Kidney epithelial cell (primary cell): ENCODE measurements around the gene KCNIP4. TPM values are rescaled to one million over a fixed set of nuclear protein-coding genes. Genes with fewer than 3 reads are reported as not detected.
A peak's percentile ranks its signal among the peaks of the same experiment; 100 is the strongest.

Source experiments
- DNase-seq: peaks from one replicate; pipeline ENCODE4 v3.0.0-alpha.2; 2010; ENCODE audit warnings: low read depth
- H3K27me3 ChIP-seq: 2 replicates; pipeline ENCODE4 v1.6.0; 2011; ENCODE audit warnings: low read length; ENCODE audit not compliant: control insufficient read depth, insufficient read depth
- H3K36me3 ChIP-seq: 2 replicates; pipeline ENCODE4 v1.5.1; 2011; ENCODE audit warnings: low read length; ENCODE audit not compliant: control insufficient read depth, insufficient read depth
- H3K4me3 ChIP-seq: 2 replicates; pipeline ENCODE4 v1.5.1; 2011; ENCODE audit warnings: low read depth, mild to moderate bottlenecking, control low read depth, low read length
- CTCF ChIP-seq: IDR thresholded peaks from 2 replicates; pipeline ENCODE4 v1.5.1; 2011; ENCODE audit warnings: mild to moderate bottlenecking, moderate library complexity, low read length, control low read depth, inconsistent platforms; ENCODE audit not compliant: insufficient read depth, poor library complexity, severe bottlenecking
- total RNA-seq: library from RNA; depleted of rRNA; stranded (reverse); fragments of >200 nt; gene quantifications from 2 replicates; pipeline ENCODE4 v1.2.3, GENCODE V29; 2015

Gene KCNIP4
- total RNA-seq, 1 donor from 2014 or later: 5.5 TPM

DNA sequence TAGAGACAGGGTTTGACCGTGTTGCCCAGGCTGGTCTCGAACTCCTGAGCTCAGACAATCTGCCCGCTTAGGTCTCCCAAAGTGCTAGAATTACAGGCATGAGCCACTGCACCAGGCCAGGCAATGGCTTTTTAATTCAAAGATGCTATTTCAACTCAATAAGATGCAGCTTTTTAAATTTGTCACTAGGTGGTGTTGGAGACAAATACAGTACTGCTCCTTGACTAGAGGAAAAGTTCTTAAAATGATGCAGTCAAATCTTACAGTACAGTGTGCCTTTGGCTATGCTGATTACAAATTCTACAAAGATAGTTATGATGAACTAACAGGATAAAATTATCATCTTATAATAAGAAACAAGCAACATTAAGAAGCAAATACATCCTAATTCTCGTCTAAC, 441.1 kb downstream of the KCNIP4 start:
- Histone ChIP-seq H3K36me3 (no peaks in the 10 kb centered on the region), H3K27me3 (no peaks in the 10 kb centered on the region), H3K4me3 (no peak overlapping the region)
- TF ChIP-seq CTCF: peak; percentile 36
- DNase-seq: no peak

DNA sequence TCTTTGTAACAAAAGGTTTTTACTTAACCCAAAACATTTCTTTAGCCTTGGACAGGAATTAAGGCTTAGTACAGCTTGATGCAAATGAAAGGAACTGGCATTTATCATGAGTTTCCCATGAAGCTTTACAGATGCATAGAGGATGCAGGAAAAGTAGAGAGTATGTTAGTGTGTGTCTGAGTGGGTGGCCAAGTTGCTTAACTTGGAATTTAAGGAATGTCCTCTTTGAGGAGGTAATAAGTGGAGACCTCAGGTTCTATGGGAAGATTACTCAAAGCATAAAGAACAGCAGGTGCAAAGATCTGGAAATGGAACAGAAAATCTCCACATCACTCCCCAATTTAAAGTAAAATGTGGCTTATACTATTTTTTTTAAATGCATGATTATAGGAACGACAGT, 457.9 kb downstream of the KCNIP4 start:
- no peak for TF ChIP-seq CTCF
- DNase-seq: no peak
- Histone ChIP-seq H3K27me3 (no peaks in the 10 kb centered on the region), H3K4me3 (no peak overlapping the region), H3K36me3 (no peaks in the 10 kb centered on the region)

DNA sequence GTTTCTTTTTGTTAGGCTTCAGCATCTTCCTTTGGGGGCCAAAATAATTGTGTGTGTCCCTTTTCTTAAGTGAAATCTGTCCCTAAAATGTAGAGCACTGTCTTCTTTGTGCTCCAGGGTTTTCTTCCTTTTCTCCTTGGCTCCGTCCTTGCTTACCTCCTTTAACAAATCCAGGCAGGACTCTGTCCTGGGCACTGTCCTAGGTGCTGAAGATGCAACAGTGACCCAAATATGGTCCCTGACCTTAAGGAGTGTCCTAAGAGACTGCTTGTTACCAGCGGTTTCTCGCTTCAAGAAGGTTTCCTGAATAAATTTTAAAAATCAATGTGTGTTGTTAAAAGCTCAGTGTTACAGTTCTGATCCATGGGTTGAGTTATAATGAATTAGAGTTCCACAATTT, 471.8 kb downstream of the KCNIP4 start:
- no peak for TF ChIP-seq CTCF
- Histone ChIP-seq H3K4me3 (no peak overlapping the region), H3K27me3 (no peaks in the 10 kb centered on the region), H3K36me3 (no peaks in the 10 kb centered on the region)
- DNase-seq: no peak

- H3K36me3 ChIP-seq: no peaks in the 10 kb centered on the region
- TF ChIP-seq CTCF: no peak
- no peaks in the 10 kb centered on the region for H3K27me3 ChIP-seq
- no peak overlapping the region for H3K4me3 ChIP-seq
- no peak for DNase-seq
Measured at GRCh38 chr4:21474195-21474594, 474.4 kb downstream of the KCNIP4 start.

DNA sequence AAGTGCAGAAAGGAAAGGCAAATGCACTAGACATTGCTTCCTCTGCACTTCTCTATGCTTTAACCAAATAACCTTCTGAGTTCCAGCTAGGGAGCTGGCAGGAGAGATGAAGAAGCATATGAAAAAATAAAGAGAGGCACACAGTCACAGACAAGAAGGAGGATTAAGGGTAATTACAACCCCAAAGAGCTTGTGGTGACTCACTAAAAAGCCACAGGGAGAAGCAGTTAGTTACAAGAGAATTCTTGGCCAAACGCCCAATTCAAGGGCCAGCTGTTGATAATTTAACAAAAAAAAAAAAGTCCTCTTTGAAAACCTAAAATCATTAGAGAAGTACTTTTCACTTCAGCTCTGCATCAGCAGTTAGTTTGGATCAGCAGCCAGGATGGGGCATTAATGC, 478.0 kb downstream of the KCNIP4 start:
- no peaks in the 10 kb centered on the region for H3K27me3 ChIP-seq
- no peak overlapping the region for H3K4me3 ChIP-seq
- no peaks in the 10 kb centered on the region for H3K36me3 ChIP-seq
- no peak for TF ChIP-seq CTCF
- DNase-seq: peak; percentile 80

GRCh38 chr4:21469438-21470300, 478.9 kb downstream of the KCNIP4 start:
- DNase-seq: no peak
- TF ChIP-seq CTCF: peak; percentile 68
- Histone ChIP-seq H3K4me3 (no peak overlapping the region), H3K36me3 (no peaks in the 10 kb centered on the region), H3K27me3 (no peaks in the 10 kb centered on the region)
